ENCODE measurements around the gene BMI1. TPM values are rescaled to one million over a fixed set of nuclear protein-coding genes. Genes with fewer than 3 reads are reported as not detected.

Gene BMI1
- total RNA-seq, 1 experiment from 2014 or later: 3.4 TPM

- no peaks in the 10 kb centered on the region for H3K9me3 Mint-ChIP-seq
- ChIA-PET CTCF (no interaction called here), POLR2A (no interaction called here)
- ATAC-seq (no peak), DNase-seq (ENCODE audit: low spot score) (no peak)
- no peak overlapping the region for H3K4me3 Mint-ChIP-seq
- H3K27ac Mint-ChIP-seq: no peak overlapping the region
- H3K36me3 Mint-ChIP-seq: no peaks in the 10 kb centered on the region
- H3K27me3 Mint-ChIP-seq (ENCODE audit: low read depth): no peaks in the 10 kb centered on the region
- TF ChIP-seq TEAD1 (CRISPR knock-in tag; IDR thresholded peaks at IDR 0.05) (no peak), ZNF232 (CRISPR knock-in tag; IDR thresholded peaks at IDR 0.05) (no peak), ZNF317 (CRISPR knock-in tag; IDR thresholded peaks at IDR 0.05; ENCODE audit: borderline replicate concordance, low read depth) (no peak), GABPB1 (CRISPR knock-in tag; IDR thresholded peaks at IDR 0.05) (no peak), SMAD3 (CRISPR knock-in tag; IDR thresholded peaks at IDR 0.05; ENCODE audit: borderline replicate concordance) (no peak), ZMAT4 (CRISPR knock-in tag; IDR thresholded peaks at IDR 0.05) (no peak), CREB1 (CRISPR knock-in tag; IDR thresholded peaks at IDR 0.05) (no peak)
- H3K4me1 Mint-ChIP-seq: no peaks in the 10 kb centered on the region
Observed at GRCh38 chr10:22366771-22367170, 45.9 kb downstream of the BMI1 start.

- H3K9me3 Mint-ChIP-seq: no peaks in the 10 kb centered on the region
- no peaks in the 10 kb centered on the region for H3K4me1 Mint-ChIP-seq
- H3K27ac Mint-ChIP-seq: no peak overlapping the region
- ChIA-PET POLR2A (no interaction called here), CTCF (no interaction called here)
- H3K27me3 Mint-ChIP-seq (ENCODE audit: low read depth): no peaks in the 10 kb centered on the region
- no peaks in the 10 kb centered on the region for H3K36me3 Mint-ChIP-seq
- no peak overlapping the region for H3K4me3 Mint-ChIP-seq
- ATAC-seq: no peak
- no peak for DNase-seq (ENCODE audit: low spot score)
- TF ChIP-seq ZNF532 (CRISPR knock-in tag; IDR thresholded peaks at IDR 0.05; ENCODE audit: borderline replicate concordance) (no peak), AR (CRISPR knock-in tag; IDR thresholded peaks at IDR 0.05) (no peak), PRRX2 (CRISPR knock-in tag; IDR thresholded peaks at IDR 0.05) (no peak), NFATC4 (CRISPR knock-in tag; IDR thresholded peaks at IDR 0.05) (no peak), GABPB1 (CRISPR knock-in tag; IDR thresholded peaks at IDR 0.05) (no peak), ZBTB21 (CRISPR knock-in tag; IDR thresholded peaks at IDR 0.05; ENCODE audit: borderline replicate concordance) (no peak), HMGXB4 (CRISPR knock-in tag; IDR thresholded peaks at IDR 0.05) (no peak), ATF6 (CRISPR knock-in tag; IDR thresholded peaks at IDR 0.05) (no peak), ELF4 (CRISPR knock-in tag; IDR thresholded peaks at IDR 0.05; ENCODE audit: low read depth) (no peak), GTF2I (CRISPR knock-in tag; conservative IDR thresholded peaks at IDR 0.05) (no peak), ZNF281 (CRISPR knock-in tag; IDR thresholded peaks at IDR 0.05) (no peak), CBFB (CRISPR knock-in tag; IDR thresholded peaks at IDR 0.05; ENCODE audit: low read depth) (no peak), E2F5 (CRISPR knock-in tag; IDR thresholded peaks at IDR 0.05) (no peak), NR1H2 (CRISPR knock-in tag; IDR thresholded peaks at IDR 0.05) (no peak), FOXJ3 (CRISPR knock-in tag; IDR thresholded peaks at IDR 0.05; ENCODE audit: borderline replicate concordance) (no peak), HMGA2 (CRISPR knock-in tag; IDR thresholded peaks at IDR 0.05) (no peak)
Observed at GRCh38 chr10:22367471-22367870, 46.6 kb downstream of the BMI1 start.
